Activated CD4-positive, alpha-beta T cell treated with anti-CD3 and anti-CD28 coated beads, Interleukin-2, amount 10 ng/mL, durations not matched to agents 7 days and 5 days (primary cell): Measurements from ENCODE around the gene TUBA3D. TPM values are rescaled to one million over a fixed set of nuclear protein-coding genes. Genes with fewer than 3 reads are reported as not detected.
"Not testable (repeated sequence)": the region's sequence is repeated elsewhere in the genome, so short reads cannot be mapped to it uniquely, and the experiment has no call there.

Experiments
- CTCF ChIA-PET: fragments of 350-600 bp; sonication (Branson Sonifier 250); formaldehyde crosslinking; loops from one replicate; lab custom pipeline; 2021; ENCODE audit warnings: antibody characterized with exemption; lab: Charles Lee
- POLR2A ChIA-PET: fragments of 350-600 bp; sonication (Branson Sonifier 250); formaldehyde crosslinking; loops from one replicate; lab custom pipeline; 2021; ENCODE audit warnings: antibody characterized with exemption; lab: Charles Lee
- DNase-seq: peaks from one replicate; pipeline ENCODE4 v3.0.0-alpha.2; 2020
- H3K27ac Mint-ChIP-seq: one replicate; pipeline ENCODE4 v1.8.0; 2021; ENCODE audit warnings: mild to moderate bottlenecking, moderate library complexity, mixed read lengths
- H3K27me3 Mint-ChIP-seq: one replicate; pipeline ENCODE4 v1.8.0; 2021; ENCODE audit warnings: mixed read lengths
- H3K36me3 Mint-ChIP-seq: one replicate; pipeline ENCODE4 v1.8.0; 2021; ENCODE audit warnings: low read depth, mixed read lengths
- H3K4me1 Mint-ChIP-seq: one replicate; pipeline ENCODE4 v1.8.0; 2021; ENCODE audit warnings: mixed read lengths
- H3K4me3 Mint-ChIP-seq: one replicate; pipeline ENCODE4 v1.8.0; 2021; ENCODE audit warnings: mild to moderate bottlenecking, moderate library complexity, mixed read lengths
- H3K9me3 Mint-ChIP-seq: one replicate; pipeline ENCODE4 v1.8.0; 2021; ENCODE audit warnings: mixed read lengths
- total RNA-seq, 2 experiments: library from RNA; stranded (reverse); gene quantifications; one replicate each; pipeline ENCODE4 v1.2.3, GENCODE V29; 2021

Gene TUBA3D
- total RNA-seq = not detected

DNA sequence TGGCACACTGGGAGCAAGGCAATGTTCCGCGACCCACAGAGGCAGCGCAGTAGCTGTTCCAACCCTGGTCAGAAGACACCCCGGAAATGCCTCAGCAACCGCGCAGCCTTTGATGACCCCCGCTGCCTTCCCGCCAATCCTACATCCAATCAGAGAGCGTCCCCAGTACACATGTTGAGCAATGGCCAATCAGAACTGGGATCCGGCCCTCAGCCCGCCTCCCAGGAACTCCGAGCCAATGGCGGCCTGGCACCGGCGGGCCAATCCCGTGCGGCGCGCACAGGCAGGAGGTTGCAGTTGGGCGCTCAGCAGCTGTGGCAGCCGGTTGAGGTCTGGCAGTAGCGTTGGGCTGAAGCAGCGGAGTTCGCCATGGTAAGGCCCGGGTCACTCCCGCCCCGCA lies at the start of gene TUBA3D:
Gene TUBA3D (plus strand): TSS at position 289 of the 400 bp plus-strand sequence. CDS start 81 bp downstream, at position 370.
- POLR2A ChIA-PET = no interaction called here
- Mint-ChIP-seq H3K4me1 (no peaks in the 10 kb centered on the region), H3K9me3 (no peaks in the 10 kb centered on the region), H3K27ac (no peak within 1 kb of the TSS), H3K4me3 (no peak within 1 kb of the TSS), H3K27me3 (no peaks in the 10 kb centered on the region), H3K36me3 (peaks cover 3% of the 10 kb centered on the region)
- DNase-seq = no peak
- CTCF ChIA-PET = interaction anchor here (1.6 kb wide), 1 partner anchor 17 kb away, joined by 4 read pairs; the partner anchor contains the start of gene MZT2A

- DNase-seq = no peak
- CTCF ChIA-PET = interaction anchor here (0.6 kb wide), 1 partner anchor 45 kb away, joined by 4 read pairs; no protein-coding TSS in a partner anchor
- peaks cover 10% of the 10 kb centered on the region for H3K4me1 Mint-ChIP-seq
- POLR2A ChIA-PET = interaction anchor here (0.7 kb wide), 1 partner anchor 66 kb away, joined by 3 read pairs; no protein-coding TSS in a partner anchor
- no peak overlapping the region for H3K4me3 Mint-ChIP-seq
- no peaks in the 10 kb centered on the region for H3K9me3 Mint-ChIP-seq
- no peak overlapping the region for H3K27ac Mint-ChIP-seq
- H3K27me3 Mint-ChIP-seq = peaks cover 81% of the 10 kb centered on the region
- no peaks in the 10 kb centered on the region for H3K36me3 Mint-ChIP-seq
These were observed 49.2 kb upstream of the TUBA3D start for GRCh38 chr2:131426727-131427126.

- DNase-seq = no peak
- H3K9me3 Mint-ChIP-seq = no peaks in the 10 kb centered on the region
- H3K27me3 Mint-ChIP-seq = peaks cover 62% of the 10 kb centered on the region
- POLR2A ChIA-PET = no interaction called here
- no peak overlapping the region for H3K27ac Mint-ChIP-seq
- H3K36me3 Mint-ChIP-seq = no peaks in the 10 kb centered on the region
- no peak overlapping the region for H3K4me3 Mint-ChIP-seq
- CTCF ChIA-PET = no interaction called here
- peaks cover 3% of the 10 kb centered on the region for H3K4me1 Mint-ChIP-seq
These were observed 44.6 kb upstream of the TUBA3D start for GRCh38 chr2:131431336-131431735.

GRCh38 chr2:131440742-131441468 lies 35.0 kb upstream of the TUBA3D start:
- CTCF ChIA-PET, H3K4me3 Mint-ChIP-seq, H3K27me3 Mint-ChIP-seq, H3K27ac Mint-ChIP-seq, H3K4me1 Mint-ChIP-seq, H3K36me3 Mint-ChIP-seq, H3K9me3 Mint-ChIP-seq, DNase-seq, POLR2A ChIA-PET: not testable (repeated sequence)

DNA sequence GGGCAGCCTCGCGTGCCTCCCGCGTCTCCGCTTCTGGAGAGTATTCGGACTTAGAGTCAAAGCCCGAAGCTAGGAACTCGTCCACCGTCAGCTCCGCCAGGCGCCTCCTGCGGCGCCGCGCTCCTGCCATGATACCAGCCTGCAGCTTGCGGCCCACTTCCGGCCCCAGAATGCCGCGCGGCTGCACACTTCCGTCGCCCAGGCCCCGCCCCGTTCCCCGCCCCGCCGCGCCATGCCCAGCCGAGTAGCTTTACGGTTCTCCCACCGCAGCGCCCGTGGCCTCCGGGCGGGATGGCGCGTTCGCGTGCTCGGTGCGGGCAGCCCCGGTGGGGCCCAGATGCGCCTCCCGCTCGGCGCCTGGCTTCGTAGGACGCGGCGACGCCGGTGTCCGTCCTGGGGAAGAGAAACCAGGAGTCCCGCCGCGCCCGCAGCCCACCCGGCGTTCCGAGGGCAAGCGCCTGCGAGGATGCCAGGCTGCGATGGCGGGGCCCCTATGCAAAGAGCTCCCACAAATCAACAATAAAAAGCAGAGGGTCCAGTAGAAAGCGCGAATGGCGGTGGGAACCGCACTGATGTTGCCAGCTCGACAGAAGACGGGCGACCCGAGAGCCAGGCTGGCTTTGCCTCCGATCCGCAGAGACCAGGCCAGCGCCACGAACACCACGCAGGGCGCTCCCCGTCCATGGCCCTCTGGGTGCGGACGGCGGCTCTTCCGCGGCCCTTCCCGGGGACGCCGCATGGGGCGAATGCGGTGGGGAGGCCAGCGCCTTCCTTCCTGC lies 31.0 kb upstream of the TUBA3D start:
- CTCF ChIA-PET, H3K27me3 Mint-ChIP-seq, H3K36me3 Mint-ChIP-seq, POLR2A ChIA-PET, H3K27ac Mint-ChIP-seq, DNase-seq, H3K9me3 Mint-ChIP-seq, H3K4me3 Mint-ChIP-seq, H3K4me1 Mint-ChIP-seq: not testable (repeated sequence)

DNA sequence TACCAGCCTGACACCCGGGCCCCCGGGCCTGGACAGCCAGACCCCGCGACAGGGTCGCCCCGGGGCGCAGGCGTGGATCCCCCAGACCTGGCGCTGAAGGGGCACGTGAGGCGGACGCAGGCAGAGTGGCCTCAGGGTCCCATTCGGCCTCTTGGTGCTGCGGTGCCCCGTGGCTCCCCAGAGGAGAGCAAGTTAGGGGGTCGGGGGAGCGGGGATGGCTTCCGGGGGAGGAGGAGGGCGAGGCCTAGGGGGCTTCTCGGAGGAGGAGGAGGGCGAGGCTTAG lies 30.5 kb upstream of the TUBA3D start:
- POLR2A ChIA-PET, H3K36me3 Mint-ChIP-seq, H3K27ac Mint-ChIP-seq, H3K4me1 Mint-ChIP-seq, CTCF ChIA-PET, DNase-seq, H3K27me3 Mint-ChIP-seq, H3K9me3 Mint-ChIP-seq, H3K4me3 Mint-ChIP-seq: not testable (repeated sequence)

DNA sequence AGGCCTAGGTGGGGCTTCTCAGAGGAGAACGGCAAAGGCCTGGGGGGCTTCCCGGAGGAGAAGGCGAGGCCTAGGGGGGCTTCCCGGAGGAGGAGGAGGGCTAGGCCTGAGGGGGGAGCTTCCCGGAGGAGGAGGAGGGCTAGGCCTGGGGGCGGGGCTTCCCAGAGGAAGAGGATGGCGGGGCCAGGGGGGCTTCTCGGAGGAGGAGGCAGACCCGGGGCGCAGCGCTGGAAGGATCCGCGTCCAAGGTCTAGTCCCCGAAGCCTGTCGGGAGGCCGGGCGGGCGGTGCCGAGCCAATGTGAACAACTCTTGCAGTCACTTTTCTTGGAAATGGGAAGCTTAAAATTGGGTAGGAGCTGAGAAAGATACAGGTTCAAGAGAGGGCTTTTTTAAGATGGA lies 30.0 kb upstream of the TUBA3D start:
- Mint-ChIP-seq H3K4me3 (no peak overlapping the region), H3K9me3 (no peaks in the 10 kb centered on the region), H3K36me3 (peaks cover 2% of the 10 kb centered on the region), H3K27ac (no peak overlapping the region), H3K27me3 (peaks cover 4% of the 10 kb centered on the region), H3K4me1 (peaks cover 4% of the 10 kb centered on the region)
- POLR2A ChIA-PET = no interaction called here
- DNase-seq = no peak
- CTCF ChIA-PET = no interaction called here

DNA sequence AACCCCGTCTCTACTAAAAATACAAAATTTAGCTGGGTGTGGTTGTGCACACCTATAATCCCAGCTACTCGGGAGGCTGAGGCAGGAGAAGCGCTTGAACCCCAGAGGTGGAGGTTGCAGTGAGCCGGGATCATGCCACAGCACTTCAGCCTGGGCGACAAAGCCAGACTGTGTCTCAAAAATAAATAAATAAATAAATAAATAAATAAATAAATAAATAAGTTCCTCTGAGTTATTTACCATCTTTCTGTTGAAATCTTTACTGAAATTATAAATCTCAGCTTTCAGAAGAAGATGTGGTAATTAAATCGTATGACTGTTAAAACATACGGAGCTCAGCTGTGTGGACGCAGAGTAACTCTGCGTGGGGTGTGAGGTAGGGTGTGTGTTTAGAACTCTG lies 27.9 kb upstream of the TUBA3D start:
- H3K9me3 Mint-ChIP-seq, H3K36me3 Mint-ChIP-seq, H3K27me3 Mint-ChIP-seq, POLR2A ChIA-PET, CTCF ChIA-PET, H3K27ac Mint-ChIP-seq, DNase-seq, H3K4me3 Mint-ChIP-seq: not testable (repeated sequence)
- peaks cover 10% of the 10 kb centered on the region for H3K4me1 Mint-ChIP-seq

GRCh38 chr2:131451265-131451949 lies 24.5 kb upstream of the TUBA3D start:
- H3K27me3 Mint-ChIP-seq, H3K27ac Mint-ChIP-seq, H3K36me3 Mint-ChIP-seq, H3K9me3 Mint-ChIP-seq, H3K4me3 Mint-ChIP-seq, CTCF ChIA-PET, POLR2A ChIA-PET, DNase-seq: not testable (repeated sequence)
- H3K4me1 Mint-ChIP-seq = peaks cover 10% of the 10 kb centered on the region

- H3K36me3 Mint-ChIP-seq, CTCF ChIA-PET, DNase-seq, H3K4me3 Mint-ChIP-seq, POLR2A ChIA-PET, H3K27ac Mint-ChIP-seq, H3K9me3 Mint-ChIP-seq: not testable (repeated sequence)
- Mint-ChIP-seq H3K27me3 (peaks cover 18% of the 10 kb centered on the region), H3K4me1 (peaks cover 10% of the 10 kb centered on the region)
These were observed 21.0 kb upstream of the TUBA3D start for GRCh38 chr2:131454914-131455313.

GRCh38 chr2:131467722-131468121 lies 8.2 kb upstream of the TUBA3D start:
- POLR2A ChIA-PET = not testable (repeated sequence)

DNA sequence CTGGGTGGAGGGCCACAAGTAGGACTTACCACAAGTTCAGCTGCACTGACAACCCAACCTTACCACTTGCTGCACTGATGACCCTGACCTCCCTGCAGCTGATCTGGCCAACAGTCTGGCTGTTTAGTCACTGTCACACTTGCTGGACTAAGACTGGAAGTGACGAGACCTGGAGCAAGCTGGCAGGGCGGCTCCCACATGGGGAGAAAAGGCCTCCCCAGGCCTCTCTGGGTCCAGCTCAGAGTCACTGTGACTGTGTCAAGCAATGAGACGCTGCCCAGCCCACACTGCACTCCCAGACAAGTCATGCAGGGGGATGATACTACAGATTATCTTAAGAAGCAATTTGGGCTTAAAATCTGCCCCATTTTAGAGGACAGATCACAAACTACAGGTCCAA lies 5.0 kb upstream of the TUBA3D start:
- H3K36me3 Mint-ChIP-seq, H3K4me1 Mint-ChIP-seq, CTCF ChIA-PET, H3K27ac Mint-ChIP-seq, DNase-seq, H3K4me3 Mint-ChIP-seq, H3K9me3 Mint-ChIP-seq, H3K27me3 Mint-ChIP-seq, POLR2A ChIA-PET: not testable (repeated sequence)

More at GRCh38 chr2:131467722-131468121, 8.2 kb upstream of the TUBA3D start:
- H3K4me3 Mint-ChIP-seq, DNase-seq, CTCF ChIA-PET, H3K9me3 Mint-ChIP-seq, H3K36me3 Mint-ChIP-seq, H3K4me1 Mint-ChIP-seq, H3K27ac Mint-ChIP-seq, H3K27me3 Mint-ChIP-seq: not testable (repeated sequence)

DNA sequence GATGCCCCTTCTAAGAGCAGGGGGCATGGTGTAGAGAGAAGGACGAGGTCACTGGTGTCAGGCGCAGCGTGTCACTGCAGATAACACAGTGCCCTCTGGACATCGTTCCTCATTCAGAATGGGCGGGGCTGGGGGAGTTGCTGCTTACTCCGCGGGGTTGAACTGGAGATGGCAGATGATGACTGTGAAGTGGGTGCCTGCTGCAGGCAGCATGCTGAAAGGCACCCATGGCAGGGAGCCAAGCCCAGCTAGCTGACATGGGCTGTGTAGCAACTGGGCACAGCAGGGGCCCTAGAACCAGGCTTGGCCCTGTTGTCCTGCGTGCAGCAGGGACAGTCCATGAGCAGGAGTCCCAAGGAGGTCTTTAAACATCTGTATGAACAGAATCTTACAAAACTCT lies 4.3 kb upstream of the TUBA3D start:
- H3K4me3 Mint-ChIP-seq, H3K4me1 Mint-ChIP-seq, H3K27me3 Mint-ChIP-seq, POLR2A ChIA-PET, H3K9me3 Mint-ChIP-seq, H3K36me3 Mint-ChIP-seq, DNase-seq, CTCF ChIA-PET, H3K27ac Mint-ChIP-seq: not testable (repeated sequence)
